ENCODE measurements around the gene GADD45GIP1. TPM values are rescaled to one million over a fixed set of nuclear protein-coding genes. Genes with fewer than 3 reads are reported as not detected.

Gene GADD45GIP1
- polyA plus RNA-seq, 1 experiment: 31.6 TPM

GRCh38 chr19:13003081-13003480 lies 46.1 kb upstream of the GADD45GIP1 start:
- no peaks in the 10 kb centered on the region for H3K9me3 ChIP-seq (ENCODE audit: control insufficient read depth, insufficient read depth, low read length)
- CTCF ChIA-PET: interaction anchor here (0.6 to 1.5 kb wide), 3 partner anchors 31 to 1144 kb away, joined by 3 to 4 read pairs (median 4); no protein-coding TSS in a partner anchor
- H3K27me3 ChIP-seq (ENCODE audit: control insufficient read depth, insufficient read depth, low read length): no peaks in the 10 kb centered on the region
- no peak for DNase-seq (ENCODE audit: low read depth, low spot score)
- POLR2A ChIA-PET: interaction anchor here (0.5 to 0.9 kb wide), 2 partner anchors 11 to 55 kb away, joined by 4 read pairs; no protein-coding TSS in a partner anchor
- TF ChIP-seq, protein P1, sequence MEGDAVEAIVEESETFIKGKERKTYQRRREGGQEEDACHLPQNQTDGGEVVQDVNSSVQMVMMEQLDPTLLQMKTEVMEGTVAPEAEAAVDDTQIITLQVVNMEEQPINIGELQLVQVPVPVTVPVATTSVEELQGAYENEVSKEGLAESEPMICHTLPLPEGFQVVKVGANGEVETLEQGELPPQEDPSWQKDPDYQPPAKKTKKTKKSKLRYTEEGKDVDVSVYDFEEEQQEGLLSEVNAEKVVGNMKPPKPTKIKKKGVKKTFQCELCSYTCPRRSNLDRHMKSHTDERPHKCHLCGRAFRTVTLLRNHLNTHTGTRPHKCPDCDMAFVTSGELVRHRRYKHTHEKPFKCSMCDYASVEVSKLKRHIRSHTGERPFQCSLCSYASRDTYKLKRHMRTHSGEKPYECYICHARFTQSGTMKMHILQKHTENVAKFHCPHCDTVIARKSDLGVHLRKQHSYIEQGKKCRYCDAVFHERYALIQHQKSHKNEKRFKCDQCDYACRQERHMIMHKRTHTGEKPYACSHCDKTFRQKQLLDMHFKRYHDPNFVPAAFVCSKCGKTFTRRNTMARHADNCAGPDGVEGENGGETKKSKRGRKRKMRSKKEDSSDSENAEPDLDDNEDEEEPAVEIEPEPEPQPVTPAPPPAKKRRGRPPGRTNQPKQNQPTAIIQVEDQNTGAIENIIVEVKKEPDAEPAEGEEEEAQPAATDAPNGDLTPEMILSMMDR (IDR thresholded peaks at IDR 0.05; ENCODE audit: low read depth, low read length): no peak
- H3K4me3 ChIP-seq (ENCODE audit: low read depth, low read length): no peak overlapping the region
- H3K27ac ChIP-seq (ENCODE audit: low read depth, low read length): no peak overlapping the region

- Histone ChIP-seq H3K4me3 (ENCODE audit: low read depth, low read length) (0 out of 2 replicates have a peak overlapping the region, but pooled peaks have one; percentile 10), H3K9me3 (ENCODE audit: control insufficient read depth, insufficient read depth, low read length) (no peaks in the 10 kb centered on the region; the same call in 1 of the 2 replicates), H3K27ac (ENCODE audit: low read depth, low read length) (peak overlapping the region; percentile 21), H3K27me3 (ENCODE audit: control insufficient read depth, insufficient read depth, low read length) (no peaks in the 10 kb centered on the region)
- no peak for DNase-seq (ENCODE audit: low read depth, low spot score)
- CTCF ChIA-PET: interaction anchor here (0.6 to 1.7 kb wide), 3 partner anchors 59 to 1145 kb away, joined by 4 read pairs; no protein-coding TSS in a partner anchor
- POLR2A ChIA-PET: no interaction called here
- TF ChIP-seq, protein P1 (IDR thresholded peaks at IDR 0.05; ENCODE audit: low read depth, low read length): no peak
Measured at GRCh38 chr19:13002166-13002898, 45.3 kb upstream of the GADD45GIP1 start.

DNA sequence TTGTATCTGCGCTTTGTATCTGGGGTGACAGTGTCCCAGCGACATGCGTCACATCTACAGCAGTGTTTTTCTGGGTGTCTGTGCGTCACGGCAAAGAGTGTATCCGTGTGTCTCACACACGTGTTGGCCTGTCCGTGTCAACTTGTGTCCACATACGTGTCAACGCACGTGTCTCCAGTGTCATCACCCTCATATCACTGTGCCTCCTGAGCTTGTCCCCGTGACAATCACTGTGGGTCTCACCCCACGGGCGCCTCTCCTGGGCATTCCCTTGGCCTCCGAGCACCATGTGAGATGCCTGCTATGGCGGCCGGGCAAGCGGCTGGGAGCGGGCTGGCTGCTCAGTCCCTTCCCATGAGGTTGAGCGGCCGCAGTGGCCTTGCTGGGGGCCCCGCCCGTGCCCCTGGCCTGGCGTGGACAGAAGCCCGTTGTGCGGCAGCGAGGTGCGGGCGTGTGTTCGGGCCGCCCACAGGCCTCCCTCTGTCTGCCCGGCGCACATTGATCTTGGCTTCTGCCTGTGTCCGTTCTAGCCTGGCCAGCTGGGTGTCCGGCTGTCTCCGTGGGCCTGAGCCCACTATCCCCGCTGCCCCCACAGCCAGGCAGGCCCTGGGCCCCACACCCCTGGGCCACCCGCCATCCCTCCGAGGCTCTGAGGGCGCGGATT lies 44.6 kb upstream of the GADD45GIP1 start:
- peak overlapping the region; percentile 10; the same call in 1 of the 2 replicates for H3K4me3 ChIP-seq (ENCODE audit: low read depth, low read length)
- no peaks in the 10 kb centered on the region; the same call in 1 of the 2 replicates for H3K9me3 ChIP-seq (ENCODE audit: control insufficient read depth, insufficient read depth, low read length)
- TF ChIP-seq, protein P1 (IDR thresholded peaks at IDR 0.05; ENCODE audit: low read depth, low read length): no peak
- no peaks in the 10 kb centered on the region for H3K27me3 ChIP-seq (ENCODE audit: control insufficient read depth, insufficient read depth, low read length)
- peak overlapping the region; percentile 21 for H3K27ac ChIP-seq (ENCODE audit: low read depth, low read length)
- DNase-seq (ENCODE audit: low read depth, low spot score): no peak
- POLR2A ChIA-PET: no interaction called here
- CTCF ChIA-PET: interaction anchor here (1.7 kb wide), 1 partner anchor 59 kb away, joined by 4 read pairs; no protein-coding TSS in a partner anchor

DNA sequence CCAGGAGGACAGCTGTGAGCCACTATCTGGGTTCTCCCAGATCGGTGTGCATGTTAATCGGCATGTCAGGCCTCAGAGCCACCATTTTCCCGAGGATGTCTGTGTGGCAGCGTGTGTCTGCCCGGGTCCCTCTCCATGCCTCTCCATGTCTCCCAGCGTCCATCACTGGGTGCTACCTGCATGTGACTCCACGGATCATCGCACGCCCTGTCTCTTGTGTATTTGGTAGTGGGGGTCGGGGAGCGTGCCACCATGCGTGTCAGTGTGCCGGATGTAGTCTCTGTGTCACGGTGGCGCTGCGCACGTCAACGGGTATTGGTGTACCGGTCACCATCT lies 44.1 kb upstream of the GADD45GIP1 start:
- TF ChIP-seq, protein P1 (IDR thresholded peaks at IDR 0.05; ENCODE audit: low read depth, low read length): no peak
- ChIA-PET CTCF (interaction anchor here (1.7 to 2.0 kb wide), 2 partner anchors 60 to 93 kb away, joined by 4 to 5 read pairs; no protein-coding TSS in a partner anchor), POLR2A (interaction anchor here (1.0 kb wide), 1 partner anchor 17 kb away, joined by 3 read pairs; no protein-coding TSS in a partner anchor)
- Histone ChIP-seq H3K9me3 (ENCODE audit: control insufficient read depth, insufficient read depth, low read length) (no peaks in the 10 kb centered on the region; the same call in 1 of the 2 replicates), H3K27ac (ENCODE audit: low read depth, low read length) (no peak overlapping the region), H3K4me3 (ENCODE audit: low read depth, low read length) (no peak overlapping the region), H3K27me3 (ENCODE audit: control insufficient read depth, insufficient read depth, low read length) (no peaks in the 10 kb centered on the region)
- no peak for DNase-seq (ENCODE audit: low read depth, low spot score)

All from AG04450 (cell line).